Astrocyte of the cerebellum (primary cell): ENCODE results near the gene KLHL1.

Source experiments
- DNase-seq: peaks from one replicate; pipeline ENCODE4 v3.0.0-alpha.2; 2011; ENCODE audit warnings: low read depth
- H3K4me3 ChIP-seq: 2 replicates; pipeline ENCODE4 v1.5.1; 2011; ENCODE audit warnings: mild to moderate bottlenecking, low read depth, low read length, moderate library complexity
- CTCF ChIP-seq: IDR thresholded peaks from 2 replicates; pipeline ENCODE4 v1.5.1; 2012; ENCODE audit warnings: low read length, low read depth, moderate library complexity, mild to moderate bottlenecking; ENCODE audit errors: missing control alignments
- in situ Hi-C: cut with HindIII; loops from 2 replicates; pipeline ENCODE4 v1.10.0; 2017; ENCODE audit warnings: low sequenced_read_pairs

KLHL1 gene

GRCh38 chr13:69950160-69950559 lies 158.1 kb downstream of the KLHL1 start:
- no peak for DNase-seq
- no peak for TF ChIP-seq CTCF
- H3K4me3 ChIP-seq = no peak overlapping the region
- in situ Hi-C loops = no loop called here

- no peak for TF ChIP-seq CTCF
- H3K4me3 ChIP-seq = no peak overlapping the region
- DNase-seq = no peak
- in situ Hi-C loops = no loop called here
Measured at GRCh38 chr13:69948016-69948415, 160.2 kb downstream of the KLHL1 start.

GRCh38 chr13:69947582-69947981 lies 160.7 kb downstream of the KLHL1 start:
- in situ Hi-C loops = no loop called here
- DNase-seq = no peak
- no peak overlapping the region for H3K4me3 ChIP-seq
- TF ChIP-seq CTCF = no peak

- no peak overlapping the region for H3K4me3 ChIP-seq
- no peak for TF ChIP-seq CTCF
- no peak for DNase-seq
- in situ Hi-C loops = no loop called here
Measured at GRCh38 chr13:69946511-69946910, 161.7 kb downstream of the KLHL1 start.

GRCh38 chr13:69935043-69935442 lies 173.2 kb downstream of the KLHL1 start:
- no peak for DNase-seq
- peak; percentile 29 for TF ChIP-seq CTCF
- in situ Hi-C loops = no loop called here
- no peak overlapping the region for H3K4me3 ChIP-seq

- TF ChIP-seq CTCF = no peak
- no peak for DNase-seq
- H3K4me3 ChIP-seq = no peak overlapping the region
- in situ Hi-C loops = no loop called here
Measured at GRCh38 chr13:69928262-69928661, 180.0 kb downstream of the KLHL1 start.

GRCh38 chr13:69921156-69921555 lies 187.1 kb downstream of the KLHL1 start:
- no peak for DNase-seq
- in situ Hi-C loops = no loop called here
- no peak for TF ChIP-seq CTCF
- H3K4me3 ChIP-seq = no peak overlapping the region
